Endodermal cell (in vitro differentiated cells): ENCODE measurements around the gene GCH1. TPM values are rescaled to one million over a fixed set of nuclear protein-coding genes. Genes with fewer than 3 reads are reported as not detected.
A peak's percentile ranks its signal among the peaks of the same experiment; 100 is the strongest.
"Not testable (repeated sequence)": the region's sequence is repeated elsewhere in the genome, so short reads cannot be mapped to it uniquely, and the experiment has no call there.

Source experiments
- DNase-seq: peaks from one replicate; pipeline ENCODE4 v3.0.0-alpha.2; 2017
- H3K27ac ChIP-seq: 2 replicates; pipeline ENCODE4 v1.5.1; 2013; ENCODE audit warnings: mild to moderate bottlenecking, low read depth, low read length, moderate library complexity
- H3K27me3 ChIP-seq: 2 replicates; pipeline ENCODE4 v1.6.1; 2013; ENCODE audit warnings: mild to moderate bottlenecking, low read length, moderate library complexity; ENCODE audit not compliant: insufficient read depth, control insufficient read depth, poor library complexity, severe bottlenecking
- H3K36me3 ChIP-seq: 2 replicates; pipeline ENCODE4 v1.7.0; 2013; ENCODE audit warnings: mild to moderate bottlenecking, low read length, moderate library complexity; ENCODE audit not compliant: control insufficient read depth, insufficient read depth
- H3K4me1 ChIP-seq: one replicate; pipeline ENCODE4 v1.7.0; 2013; ENCODE audit warnings: low read length; ENCODE audit not compliant: control insufficient read depth, insufficient read depth
- H3K4me3 ChIP-seq: 2 replicates; pipeline ENCODE4 v1.5.1; 2013; ENCODE audit warnings: mild to moderate bottlenecking, low read length, moderate library complexity
- H3K9ac ChIP-seq: 2 replicates; pipeline ENCODE4 v1.6.1; 2013; ENCODE audit warnings: mild to moderate bottlenecking, low read length, moderate library complexity; ENCODE audit not compliant: poor library complexity, severe bottlenecking; ENCODE audit errors: extremely low read depth
- H3K9me3 ChIP-seq: 2 replicates; pipeline ENCODE4 v1.6.1; 2013; ENCODE audit warnings: mild to moderate bottlenecking, low read length, moderate library complexity; ENCODE audit not compliant: control insufficient read depth
- H3K27ac Mint-ChIP-seq: 2 replicates; pipeline ENCODE4 v1.8.0; 2020; ENCODE audit warnings: mixed read lengths
- H3K27me3 Mint-ChIP-seq: 2 replicates; pipeline ENCODE4 v1.8.0; 2021; ENCODE audit warnings: mild to moderate bottlenecking, mixed read lengths; ENCODE audit not compliant: insufficient read depth
- H3K36me3 Mint-ChIP-seq: 2 replicates; pipeline ENCODE4 v1.8.0; 2020; ENCODE audit warnings: low read depth, mixed read lengths
- H3K4me1 Mint-ChIP-seq: 2 replicates; pipeline ENCODE4 v1.8.0; 2020; ENCODE audit warnings: mixed read lengths
- H3K4me3 Mint-ChIP-seq: 2 replicates; pipeline ENCODE4 v1.8.0; 2020; ENCODE audit warnings: mild to moderate bottlenecking, moderate library complexity, mixed read lengths
- H3K9me3 Mint-ChIP-seq: 2 replicates; pipeline ENCODE4 v1.8.0; 2020; ENCODE audit warnings: mild to moderate bottlenecking, mixed read lengths
- WGBS, 2 experiments: methylation state at CpG; one replicate each; pipeline versions ENCODE4 v1.1.5 to v1.1.7; 2013; ENCODE audit warnings: missing lambda C conversion rate in 2 of 2, mixed read lengths in 1 of 2; ENCODE audit not compliant: insufficient coverage in 1 of 2, insufficient read length in 1 of 2; 5-methylcytosine and 5-hydroxymethylcytosine counted together
- total RNA-seq, 2 donors: library from RNA; stranded (reverse); fragmentation: NEBNext Ultra II Directional in 1 of 2; extraction: Animal tissue kit (Norgen Biotek cat#: 25700) in 1 of 2; gene quantifications; 2 replicates in 1 of 2; 3 replicates in 1 of 2; pipeline ENCODE4 v1.2.1, GENCODE V29; 2021
- TF ChIP-seq, protein P1 (sequence below): fragments of 200-600 bp; sonication (generic); conservative IDR thresholded peaks from 2 replicates; pipeline ENCODE4 v1.5.0; 2021; ENCODE audit warnings: antibody characterized with exemption, mild to moderate bottlenecking

Gene GCH1
- total RNA-seq, 2 donors from 2014 or later = 18.3 to 18.7 TPM

DNA sequence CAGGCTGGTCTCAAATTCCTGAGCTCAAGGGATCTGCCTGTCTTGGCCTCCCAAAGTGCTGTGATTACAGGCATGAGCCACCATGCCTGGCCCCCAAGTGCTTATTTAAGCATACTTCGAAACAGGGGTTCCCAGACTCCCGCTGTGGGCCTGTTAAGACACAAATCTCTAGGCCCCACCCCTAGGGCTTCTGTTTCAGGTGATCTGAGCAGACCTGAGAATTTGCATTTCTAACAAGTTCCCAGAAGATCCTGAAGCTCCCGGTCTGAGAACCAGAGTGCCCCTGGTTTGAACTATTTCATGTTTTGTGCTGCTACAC is 25.0 kb downstream of the GCH1 start:
- no peaks in the 10 kb centered on the region for H3K36me3 Mint-ChIP-seq
- no peak overlapping the region for H3K4me3 Mint-ChIP-seq
- peaks cover 28% of the 10 kb centered on the region for H3K9me3 Mint-ChIP-seq
- H3K4me3 ChIP-seq = no peak overlapping the region
- no peak overlapping the region for H3K9ac ChIP-seq
- no peak overlapping the region for H3K27ac Mint-ChIP-seq
- no peaks in the 10 kb centered on the region for H3K27me3 ChIP-seq
- peaks cover 10% of the 10 kb centered on the region for H3K4me1 Mint-ChIP-seq
- no peaks in the 10 kb centered on the region for H3K27me3 Mint-ChIP-seq
- H3K36me3 ChIP-seq = no peaks in the 10 kb centered on the region
- 72 to 79% methylated on average over 3 of the region's 3 CpGs for WGBS, 2 experiments
- TF ChIP-seq, protein P1, sequence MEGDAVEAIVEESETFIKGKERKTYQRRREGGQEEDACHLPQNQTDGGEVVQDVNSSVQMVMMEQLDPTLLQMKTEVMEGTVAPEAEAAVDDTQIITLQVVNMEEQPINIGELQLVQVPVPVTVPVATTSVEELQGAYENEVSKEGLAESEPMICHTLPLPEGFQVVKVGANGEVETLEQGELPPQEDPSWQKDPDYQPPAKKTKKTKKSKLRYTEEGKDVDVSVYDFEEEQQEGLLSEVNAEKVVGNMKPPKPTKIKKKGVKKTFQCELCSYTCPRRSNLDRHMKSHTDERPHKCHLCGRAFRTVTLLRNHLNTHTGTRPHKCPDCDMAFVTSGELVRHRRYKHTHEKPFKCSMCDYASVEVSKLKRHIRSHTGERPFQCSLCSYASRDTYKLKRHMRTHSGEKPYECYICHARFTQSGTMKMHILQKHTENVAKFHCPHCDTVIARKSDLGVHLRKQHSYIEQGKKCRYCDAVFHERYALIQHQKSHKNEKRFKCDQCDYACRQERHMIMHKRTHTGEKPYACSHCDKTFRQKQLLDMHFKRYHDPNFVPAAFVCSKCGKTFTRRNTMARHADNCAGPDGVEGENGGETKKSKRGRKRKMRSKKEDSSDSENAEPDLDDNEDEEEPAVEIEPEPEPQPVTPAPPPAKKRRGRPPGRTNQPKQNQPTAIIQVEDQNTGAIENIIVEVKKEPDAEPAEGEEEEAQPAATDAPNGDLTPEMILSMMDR = no peak
- H3K9me3 ChIP-seq = no peaks in the 10 kb centered on the region
- DNase-seq = peak; percentile 83
- H3K4me1 ChIP-seq = no peaks in the 10 kb centered on the region
- H3K27ac ChIP-seq = no peak overlapping the region

DNA sequence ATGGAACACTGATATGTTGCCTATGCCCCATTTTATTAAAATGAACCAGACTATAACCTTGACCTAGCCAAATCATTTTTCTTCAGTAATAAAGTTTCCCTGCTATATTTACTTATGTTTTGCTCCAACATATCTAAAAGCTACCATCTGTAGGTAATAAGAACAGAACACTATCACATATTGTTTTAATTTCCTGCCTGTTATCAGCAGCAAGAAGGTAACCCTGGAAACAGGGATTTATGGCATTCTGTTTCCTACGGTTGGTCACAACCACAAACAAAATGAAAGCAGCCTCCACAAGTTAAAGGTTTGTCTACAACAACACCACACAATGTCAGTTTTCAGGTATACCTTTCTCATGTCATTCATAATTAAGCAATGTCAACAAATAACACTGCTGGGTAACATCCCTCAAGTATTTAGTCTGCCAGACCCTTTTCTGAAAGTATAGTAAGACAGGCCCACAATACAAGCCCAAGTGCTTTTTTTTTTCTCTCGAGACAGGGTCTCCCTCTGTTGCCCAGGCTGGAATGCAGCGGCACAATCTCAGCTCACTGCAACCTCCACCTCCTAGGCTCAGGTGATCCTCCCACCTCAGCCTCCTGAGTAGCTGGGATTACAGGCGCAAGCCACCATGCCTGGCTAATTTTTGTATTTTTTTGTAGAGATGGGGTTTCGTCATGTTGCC is 25.5 kb downstream of the GCH1 start:
- no peak overlapping the region for H3K27ac ChIP-seq
- no peak overlapping the region for H3K27ac Mint-ChIP-seq
- H3K36me3 ChIP-seq = no peaks in the 10 kb centered on the region
- H3K36me3 Mint-ChIP-seq = no peaks in the 10 kb centered on the region
- WGBS, 2 experiments = 90 to 100% methylated on average over 4 to 5 of the region's 5 CpGs
- H3K4me3 Mint-ChIP-seq = no peak overlapping the region
- no peaks in the 10 kb centered on the region for H3K27me3 Mint-ChIP-seq
- H3K9me3 Mint-ChIP-seq = peaks cover 31% of the 10 kb centered on the region
- no peak overlapping the region for H3K9ac ChIP-seq
- H3K4me1 ChIP-seq = no peaks in the 10 kb centered on the region
- no peak for DNase-seq
- no peaks in the 10 kb centered on the region for H3K9me3 ChIP-seq
- H3K4me3 ChIP-seq = no peak overlapping the region
- H3K4me1 Mint-ChIP-seq = peaks cover 10% of the 10 kb centered on the region
- TF ChIP-seq, protein P1 = no peak
- no peaks in the 10 kb centered on the region for H3K27me3 ChIP-seq

DNA sequence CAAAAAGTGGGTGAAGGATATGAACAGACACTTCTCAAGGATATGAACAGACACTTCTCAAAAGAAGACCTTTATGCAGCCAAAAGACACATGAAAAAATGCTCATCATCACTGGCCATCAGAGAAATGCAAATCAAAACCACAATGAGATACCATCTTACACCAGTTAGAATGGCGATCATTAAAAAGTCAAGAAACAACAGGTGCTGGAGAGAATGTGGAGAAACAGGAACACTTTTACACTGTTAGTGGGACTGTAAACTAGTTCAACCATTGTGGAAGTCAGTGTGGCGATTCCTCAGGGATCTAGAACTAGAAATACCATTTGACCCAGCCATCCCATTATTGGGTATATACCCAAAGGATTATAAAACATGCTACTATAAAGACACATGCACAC is 27.0 kb downstream of the GCH1 start:
- peaks cover 42% of the 10 kb centered on the region for H3K9me3 Mint-ChIP-seq
- DNase-seq, H3K9ac ChIP-seq, H3K27me3 ChIP-seq, H3K27me3 Mint-ChIP-seq, H3K4me3 ChIP-seq, H3K27ac Mint-ChIP-seq, H3K4me3 Mint-ChIP-seq, H3K36me3 ChIP-seq, H3K9me3 ChIP-seq, H3K36me3 Mint-ChIP-seq, H3K27ac ChIP-seq, H3K4me1 ChIP-seq, H3K4me1 Mint-ChIP-seq: not testable (repeated sequence)
- no CpG with 5 or more reads among the region's 2 CpGs for WGBS, 2 experiments

- 34 to 37% methylated on average over 9 to 27 of the region's 27 CpGs for WGBS, 2 experiments
- not testable (repeated sequence) for H3K27me3 Mint-ChIP-seq, H3K9me3 ChIP-seq, H3K36me3 ChIP-seq, H3K27me3 ChIP-seq, H3K4me1 Mint-ChIP-seq, H3K4me1 ChIP-seq, H3K36me3 Mint-ChIP-seq
- H3K9me3 Mint-ChIP-seq = peaks cover 38% of the 10 kb centered on the region
- Histone ChIP-seq H3K27ac (peak overlapping the region; percentile 66), H3K4me3 (peak overlapping the region; percentile 81), H3K9ac (peak overlapping the region; percentile 64)
- peak overlapping the region; percentile 90 for H3K4me3 Mint-ChIP-seq
- DNase-seq = peak; percentile 88
- H3K27ac Mint-ChIP-seq = peak overlapping the region; percentile 99
Observed at GRCh38 chr14:54870154-54871090, 32.2 kb downstream of the GCH1 start.
